ENCODE measurements around the gene PTPRK.
"Not testable (repeated sequence)": the region's sequence is repeated elsewhere in the genome, so short reads cannot be mapped to it uniquely, and the experiment has no call there.

PTPRK gene

DNA sequence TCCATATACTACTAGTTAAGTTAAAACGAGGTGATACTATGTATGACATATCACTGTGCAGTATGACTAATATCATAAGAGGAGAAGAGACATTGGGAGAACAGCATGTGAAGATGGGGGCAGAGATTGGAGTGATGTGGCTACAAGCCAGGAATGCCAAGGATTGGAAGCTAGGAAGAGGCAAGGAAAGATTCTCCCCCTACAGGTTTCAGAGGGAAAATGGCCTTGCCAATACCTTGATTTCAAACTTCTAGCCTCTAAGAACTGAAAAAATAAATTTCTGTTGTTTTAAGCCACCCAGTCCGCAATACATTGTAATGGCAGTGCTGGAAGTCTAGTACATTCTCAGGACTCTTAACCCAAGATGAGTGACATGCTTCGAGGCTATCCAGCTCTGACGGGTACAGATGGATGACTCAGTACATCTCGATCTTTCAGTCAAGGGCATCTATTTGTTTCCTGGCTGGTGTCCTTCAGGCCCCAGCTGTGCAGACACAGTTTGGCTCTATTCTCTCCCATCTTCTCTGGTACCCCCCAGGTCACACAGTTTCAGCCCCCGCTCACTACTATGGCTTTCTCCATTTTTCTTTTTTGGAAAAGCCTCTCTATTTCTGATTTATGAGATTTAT is 564.0 kb downstream of the PTPRK start:
- DNase-seq (ENCODE audit: low read depth), result peak; percentile 55

DNA sequence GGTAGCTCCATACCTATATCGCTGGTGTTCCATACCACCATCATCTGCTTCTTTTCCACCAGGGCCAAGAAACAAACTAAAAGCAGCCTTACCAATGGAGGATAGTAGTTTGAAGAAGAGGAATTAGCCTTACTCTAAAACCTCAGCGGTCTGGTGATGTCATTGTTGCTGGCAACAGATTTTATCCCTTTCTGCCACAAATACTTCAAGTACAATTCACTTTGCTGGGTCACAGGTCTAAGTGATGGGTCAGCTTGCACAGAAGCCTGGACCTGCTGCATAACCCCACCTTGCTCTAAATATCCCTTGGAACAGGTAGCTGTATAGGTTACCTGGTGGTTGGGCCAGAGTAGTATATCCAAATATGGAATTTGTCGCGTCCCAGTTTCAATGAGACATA is 566.3 kb downstream of the PTPRK start:
- DNase-seq (ENCODE audit: low read depth), result no peak

DNA sequence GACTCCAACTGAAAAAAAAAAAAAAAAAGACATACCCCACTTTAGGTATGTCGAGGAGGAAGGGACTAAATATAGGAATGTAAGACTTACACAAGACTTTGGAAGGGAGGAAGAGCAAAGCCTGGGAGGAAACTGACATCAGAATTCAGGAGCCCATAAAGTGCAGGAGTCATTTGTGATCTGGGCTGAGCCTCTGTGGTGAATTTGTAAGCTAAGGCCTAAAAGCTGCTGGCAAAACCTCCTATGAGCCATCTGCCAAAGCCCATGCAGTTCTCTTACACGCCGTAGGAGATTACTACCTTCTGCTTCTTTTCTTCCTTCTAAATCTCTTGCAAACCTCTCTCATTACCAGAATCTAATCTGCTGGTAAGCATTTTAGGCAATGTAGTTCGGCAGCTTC is 567.6 kb downstream of the PTPRK start:
- DNase-seq (ENCODE audit: low read depth), result peak; percentile 53

- no peak for DNase-seq (ENCODE audit: low read depth)
These were observed 568.2 kb downstream of the PTPRK start for GRCh38 chr6:127952176-127952575.

DNA sequence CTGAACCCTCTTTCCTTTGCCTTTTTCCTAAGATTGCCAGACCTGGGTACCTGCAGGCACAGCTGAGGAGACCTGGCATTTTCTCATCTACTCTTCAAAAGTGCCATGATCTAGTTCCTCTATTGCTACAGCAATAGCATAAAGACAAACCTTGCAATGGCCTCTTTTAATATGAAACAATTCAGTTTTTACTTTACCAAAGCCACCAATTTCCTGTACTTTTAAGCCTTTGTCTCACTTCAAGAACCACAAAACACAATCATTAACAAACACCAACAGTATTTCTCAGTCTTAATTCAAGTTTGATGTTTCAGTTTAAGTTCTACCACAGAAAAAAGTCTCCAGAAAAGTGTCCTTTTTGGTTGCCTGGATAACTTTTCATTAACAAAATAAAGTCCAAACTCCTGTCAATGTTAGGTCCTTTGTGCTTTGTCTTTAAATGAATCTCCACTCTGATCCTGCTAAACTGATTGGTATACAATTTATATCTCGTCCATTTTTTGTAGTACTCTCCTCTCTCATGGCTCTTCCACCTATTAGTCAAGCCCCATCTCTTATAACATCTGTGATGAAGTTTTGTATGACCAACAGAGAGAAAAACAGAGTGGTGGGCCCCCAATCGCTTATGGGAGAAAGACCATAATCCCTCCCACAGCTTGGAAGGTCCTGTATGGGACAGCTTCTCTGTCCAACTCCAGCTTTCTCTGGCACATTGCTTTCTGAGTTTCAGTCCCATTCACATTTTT is 569.1 kb downstream of the PTPRK start:
- no peak for DNase-seq (ENCODE audit: low read depth)

GRCh38 chr6:127950566-127951145 is 569.7 kb downstream of the PTPRK start:
- no peak for DNase-seq (ENCODE audit: low read depth)

- no peak for DNase-seq (ENCODE audit: low read depth)
These were observed 571.1 kb downstream of the PTPRK start for GRCh38 chr6:127949251-127949650.

DNA sequence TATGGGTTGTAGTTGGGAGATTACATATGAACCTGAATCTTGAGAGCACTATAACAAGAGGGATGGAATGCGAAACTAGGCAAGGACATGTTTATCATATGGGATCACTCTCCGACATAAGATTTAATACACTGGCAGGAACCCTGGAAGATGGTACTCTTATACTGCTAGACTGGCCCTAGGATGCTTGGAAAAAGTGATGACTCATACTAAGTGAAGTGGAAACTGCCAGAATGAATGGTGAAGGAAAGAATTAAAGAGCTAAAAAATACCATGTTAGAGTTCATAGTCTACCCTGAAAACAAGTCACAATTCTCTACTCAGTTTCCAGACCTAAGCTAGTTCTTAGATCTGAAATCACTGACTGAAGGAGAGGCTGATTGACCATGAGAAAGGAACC is 574.0 kb downstream of the PTPRK start:
- DNase-seq (ENCODE audit: low read depth), result no peak

GRCh38 chr6:127945434-127946097 is 574.8 kb downstream of the PTPRK start:
- no peak for DNase-seq (ENCODE audit: low read depth)

- DNase-seq (ENCODE audit: low read depth), result no peak
These were observed 579.2 kb downstream of the PTPRK start for GRCh38 chr6:127941228-127941627.

DNA sequence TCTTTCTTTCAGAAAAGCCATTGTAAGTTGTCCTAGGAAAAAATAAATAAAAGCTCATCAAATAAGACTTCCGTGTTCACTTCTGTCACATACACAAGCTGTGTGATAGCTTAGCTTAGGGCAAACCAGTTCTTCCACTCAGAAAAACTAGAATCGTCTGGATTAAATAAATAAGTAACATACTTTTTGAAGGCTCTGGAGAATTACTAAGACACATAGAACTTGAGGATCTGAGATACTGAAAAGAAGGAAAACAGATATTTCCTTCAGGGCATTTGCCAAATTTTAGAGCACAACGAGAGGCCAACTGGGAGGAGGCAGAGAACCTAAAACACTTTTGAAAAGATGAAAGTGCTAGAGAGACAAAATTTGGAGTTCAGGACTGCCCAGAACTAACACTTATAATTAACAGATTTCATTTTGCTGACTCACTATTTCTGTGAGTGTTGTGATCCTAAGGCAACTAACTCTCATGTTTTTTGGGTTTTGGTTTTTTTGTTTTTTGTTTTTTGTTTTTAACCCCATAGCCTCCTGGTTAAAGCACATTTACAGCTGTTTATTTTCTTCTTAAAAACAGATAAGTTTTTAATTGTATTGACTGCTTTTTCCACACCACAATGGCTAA is 580.8 kb downstream of the PTPRK start:
- DNase-seq (ENCODE audit: low read depth), result peak; percentile 49

GRCh38 chr6:127938701-127939100 is 581.7 kb downstream of the PTPRK start:
- peak; percentile 77 for DNase-seq (ENCODE audit: low read depth)

DNA sequence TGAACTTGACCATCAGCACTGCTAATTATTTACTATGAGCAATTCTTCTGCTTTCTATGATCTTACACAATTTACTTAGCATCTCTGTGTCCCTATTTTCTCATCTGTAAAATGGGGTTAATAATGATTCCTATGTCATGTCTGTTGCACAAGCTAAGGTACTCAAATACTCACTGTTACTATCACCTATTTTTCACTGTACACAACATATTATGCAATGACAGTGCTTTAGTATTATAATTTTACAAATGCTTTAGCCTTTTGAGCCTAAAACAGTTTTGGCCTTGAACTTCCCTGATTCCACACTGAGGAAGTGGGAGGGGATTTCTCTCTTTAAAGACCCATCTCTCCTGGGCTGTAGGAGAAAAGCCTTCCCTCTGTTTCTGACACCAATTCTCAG is 582.7 kb downstream of the PTPRK start:
- no peak for DNase-seq (ENCODE audit: low read depth)

DNA sequence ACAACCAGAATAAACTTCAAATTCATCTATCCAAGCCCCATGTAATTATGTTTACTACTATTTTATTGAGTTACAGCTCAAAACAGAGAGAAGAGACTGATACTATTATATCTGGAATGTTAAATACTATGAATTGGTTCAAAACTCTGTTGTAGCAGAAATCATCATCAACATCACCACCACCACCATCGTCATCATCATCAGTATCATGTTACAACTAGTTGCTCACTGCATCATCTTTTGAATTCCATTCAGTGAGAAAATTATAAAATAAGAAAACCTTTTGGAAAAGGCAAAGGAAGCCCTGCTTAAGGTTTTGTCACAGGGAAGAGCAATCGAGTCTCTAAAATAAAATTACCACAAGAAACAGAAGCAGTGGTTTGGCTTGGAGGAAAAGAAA is 583.3 kb downstream of the PTPRK start:
- peak; percentile 36 for DNase-seq (ENCODE audit: low read depth)

DNA sequence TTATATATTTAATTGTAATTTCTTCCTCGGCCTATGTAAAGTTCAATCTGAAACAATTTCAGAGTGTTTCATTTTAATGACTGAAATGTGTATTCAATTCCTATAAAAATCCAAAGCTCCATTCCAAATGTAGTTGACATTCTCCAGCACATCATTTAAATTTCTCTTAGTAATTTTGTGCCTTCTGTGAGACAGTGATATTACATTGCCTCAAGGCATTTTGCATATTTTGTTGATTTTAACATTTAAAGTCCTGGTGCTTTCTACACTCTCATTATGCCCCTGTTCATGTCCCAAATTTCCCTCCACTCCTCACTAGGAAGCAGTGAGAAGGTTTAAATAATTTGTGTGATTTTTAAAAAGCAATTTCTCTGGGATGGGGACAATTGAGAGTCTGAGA is 585.4 kb downstream of the PTPRK start:
- DNase-seq (ENCODE audit: low read depth), result peak; percentile 24

- DNase-seq (ENCODE audit: low read depth), result no peak
These were observed 586.3 kb downstream of the PTPRK start for GRCh38 chr6:127933852-127934840.

DNA sequence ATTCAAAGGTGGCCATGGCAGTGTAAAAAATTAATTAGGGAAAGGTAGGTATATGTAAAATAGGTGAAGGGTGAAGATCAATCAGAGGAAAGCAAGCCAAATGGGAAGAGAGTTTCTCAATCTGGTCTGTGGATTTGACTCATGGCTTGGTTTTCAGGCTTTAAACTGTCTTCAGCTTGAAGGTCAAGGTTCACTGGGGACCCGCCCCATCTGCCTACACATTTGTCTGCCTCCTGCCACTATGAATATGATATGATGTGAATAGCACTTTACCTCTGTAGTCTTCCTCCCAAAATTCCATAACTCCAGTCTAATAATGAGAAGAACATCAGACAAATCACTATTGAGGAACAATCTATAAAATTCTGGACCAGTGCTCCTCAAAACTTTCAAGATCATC is 587.3 kb downstream of the PTPRK start:
- no peak for DNase-seq (ENCODE audit: low read depth)

- no peak for DNase-seq (ENCODE audit: low read depth)
These were observed 587.7 kb downstream of the PTPRK start for GRCh38 chr6:127932708-127933107.

DNA sequence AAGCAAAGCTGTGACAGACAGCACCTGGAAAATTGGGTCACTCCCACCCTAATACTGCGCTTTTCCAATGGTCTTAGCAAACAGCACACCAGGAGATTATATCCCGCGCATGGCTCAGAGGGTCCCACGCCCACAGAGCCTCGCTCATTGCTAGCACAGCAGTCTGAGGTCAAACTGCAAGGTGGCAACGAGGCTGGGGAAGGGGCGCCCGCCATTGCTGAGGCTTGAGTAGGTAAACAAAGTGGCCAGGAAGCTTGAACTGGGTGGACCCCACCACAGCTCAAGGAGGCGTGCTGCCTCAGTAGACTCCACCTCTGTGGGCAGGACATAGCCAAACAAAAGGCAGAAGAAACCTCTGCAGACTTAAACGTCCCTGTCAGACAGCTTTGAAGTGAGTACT is 594.0 kb downstream of the PTPRK start:
- DNase-seq (ENCODE audit: low read depth), result not testable (repeated sequence)

DNA sequence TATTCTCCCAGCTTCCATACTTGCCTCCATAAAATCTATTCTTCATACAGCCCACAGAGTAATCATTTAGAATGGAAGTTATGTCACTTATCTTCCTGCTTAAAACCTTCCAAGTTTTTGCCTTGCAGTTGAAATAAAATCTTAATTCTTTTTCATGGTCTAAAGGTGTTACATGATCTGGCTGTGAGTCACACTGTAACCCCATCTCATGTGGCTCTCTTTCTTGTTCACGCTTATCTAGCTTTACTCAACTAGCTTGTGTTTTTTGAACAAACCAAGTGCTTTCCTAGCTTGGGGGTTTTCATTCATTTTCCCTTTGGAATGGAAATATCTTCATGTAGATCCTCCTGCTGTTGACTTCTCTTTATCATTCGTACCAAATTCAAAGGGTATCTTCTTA is 596.0 kb downstream of the PTPRK start:
- no peak for DNase-seq (ENCODE audit: low read depth)

GRCh38 chr6:127924031-127924430 is 596.4 kb downstream of the PTPRK start:
- DNase-seq (ENCODE audit: low read depth), result no peak
